GM18505 (cell line): ENCODE measurements around the gene ZC3H12D.
"Not testable (repeated sequence)": the region's sequence is repeated elsewhere in the genome, so short reads cannot be mapped to it uniquely, and the experiment has no call there.

Experiments
- ATAC-seq: cut with Tn5 transposase; IDR thresholded peaks from one replicate; pipeline ENCODE4 v1.9.1; 2021; ENCODE audit not compliant: unreplicated experiment
- POLR2A ChIP-seq: IDR thresholded peaks from 4 replicates; pipeline ENCODE4 v1.6.1; 2011; ENCODE audit warnings: borderline replicate concordance; ENCODE audit not compliant: insufficient read depth, insufficient read length; ENCODE audit errors: extremely low read depth

The ZC3H12D gene

DNA sequence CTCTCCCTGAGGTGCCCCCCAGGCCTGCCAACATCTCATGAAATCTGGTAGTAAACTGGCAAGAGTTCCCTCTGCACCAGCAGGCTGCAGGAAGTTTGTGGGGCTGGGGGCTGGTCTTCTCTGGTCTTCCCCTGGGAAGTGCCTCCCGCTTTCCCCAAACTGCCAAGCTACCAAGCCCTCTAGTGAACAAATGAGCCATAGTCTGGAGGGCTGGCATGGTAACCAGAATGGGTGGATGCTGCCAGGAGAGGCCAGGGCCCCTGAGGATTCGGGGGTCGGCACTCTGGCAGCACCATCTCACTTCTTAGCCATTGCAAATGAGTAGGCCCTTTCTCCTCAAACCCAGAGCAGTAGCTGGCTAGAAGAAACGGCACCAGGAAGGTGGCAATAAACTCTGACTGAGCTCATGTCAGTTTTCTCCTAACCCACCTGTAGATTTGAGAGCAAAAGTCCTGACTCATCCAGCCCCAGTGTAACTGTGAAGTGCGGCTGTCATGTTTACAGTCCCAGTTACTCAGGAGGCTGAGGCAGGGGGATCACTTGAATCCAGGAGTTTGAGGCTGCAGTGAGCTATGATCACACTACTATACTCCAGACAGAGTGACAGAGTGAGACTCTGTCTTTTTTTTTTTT lies 35.9 kb downstream of the ZC3H12D start:
- no peak for ATAC-seq

DNA sequence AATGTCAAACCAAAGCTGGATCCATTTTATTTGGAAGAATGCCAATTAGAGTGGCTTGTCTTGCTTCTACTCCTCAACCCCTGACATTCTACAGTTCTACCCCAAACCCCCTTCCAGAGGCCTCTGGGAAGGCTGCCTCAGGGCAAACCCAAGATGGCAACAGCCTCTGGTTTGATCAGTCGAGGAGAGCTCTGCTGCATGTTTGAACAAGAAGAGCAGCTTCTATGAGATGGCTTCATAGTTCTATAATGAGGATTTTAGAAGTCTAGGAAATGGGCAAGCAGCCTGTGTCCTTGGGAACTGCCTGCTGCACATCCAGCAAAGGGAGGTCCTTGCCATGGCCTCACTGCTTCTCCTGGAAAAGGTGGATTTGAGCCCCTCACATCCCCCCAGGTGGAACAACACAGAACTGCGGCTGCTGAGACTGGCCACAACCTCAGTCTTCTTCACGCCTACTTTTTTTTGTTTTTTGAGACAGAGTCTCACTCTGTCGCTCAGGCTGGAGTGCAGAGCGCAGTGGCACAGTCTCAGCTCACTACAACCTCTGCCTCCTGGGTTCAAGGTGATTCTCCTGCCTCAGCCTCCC lies 37.9 kb downstream of the ZC3H12D start:
- TF ChIP-seq POLR2A, result no peak
- ATAC-seq, result no peak

More for the DNA sequence above, 35.9 kb downstream of the ZC3H12D start:
- no peak for TF ChIP-seq POLR2A

- no peak for TF ChIP-seq POLR2A
- ATAC-seq, result no peak
Observed at GRCh38 chr6:149445573-149445972, 39.2 kb downstream of the ZC3H12D start.

- no peak for TF ChIP-seq POLR2A
- no peak for ATAC-seq
Observed at GRCh38 chr6:149445095-149445466, 39.7 kb downstream of the ZC3H12D start.

GRCh38 chr6:149444360-149445094 lies 40.3 kb downstream of the ZC3H12D start:
- ATAC-seq, result not testable (repeated sequence)

DNA sequence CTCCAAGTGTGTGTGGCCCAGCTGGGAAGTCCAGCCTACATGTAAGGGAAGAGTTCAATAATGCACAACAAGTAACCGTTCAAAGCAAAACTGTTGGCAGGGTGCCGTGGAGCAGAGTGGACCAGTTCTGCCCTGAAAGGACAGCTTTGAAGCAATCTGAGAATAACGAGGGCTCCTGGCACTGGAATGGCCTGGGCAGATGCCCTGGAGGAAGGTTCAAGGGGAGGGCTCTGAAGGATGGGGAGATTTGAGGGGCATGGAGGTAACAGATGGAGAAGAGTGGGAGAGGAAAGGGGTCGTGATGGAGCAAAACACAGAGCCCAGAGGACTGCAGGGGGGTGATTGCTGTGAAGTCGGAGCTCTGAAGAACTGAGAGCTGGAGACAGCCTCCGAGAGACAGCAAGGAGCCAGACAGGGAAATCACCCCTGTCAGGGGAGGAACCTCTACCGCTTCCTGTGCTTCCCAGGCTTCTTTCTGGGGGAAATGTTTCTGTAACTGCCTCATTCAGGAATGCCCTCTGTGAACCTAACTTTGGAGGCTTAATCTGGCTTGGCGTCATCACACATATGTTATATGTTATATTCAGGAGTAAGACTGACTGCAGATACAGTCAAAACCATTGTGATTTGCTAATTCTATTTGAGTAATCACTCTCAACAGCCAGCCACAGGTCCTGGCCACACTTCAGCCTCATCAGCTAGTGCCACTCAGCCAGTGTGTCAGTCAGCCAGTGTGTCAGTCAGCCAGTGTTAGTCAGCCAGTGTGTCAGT lies 41.2 kb downstream of the ZC3H12D start:
- ATAC-seq, result no peak
- TF ChIP-seq POLR2A, result no peak

- no peak for ATAC-seq
- no peak for TF ChIP-seq POLR2A
Observed at GRCh38 chr6:149441740-149442139, 43.1 kb downstream of the ZC3H12D start.

DNA sequence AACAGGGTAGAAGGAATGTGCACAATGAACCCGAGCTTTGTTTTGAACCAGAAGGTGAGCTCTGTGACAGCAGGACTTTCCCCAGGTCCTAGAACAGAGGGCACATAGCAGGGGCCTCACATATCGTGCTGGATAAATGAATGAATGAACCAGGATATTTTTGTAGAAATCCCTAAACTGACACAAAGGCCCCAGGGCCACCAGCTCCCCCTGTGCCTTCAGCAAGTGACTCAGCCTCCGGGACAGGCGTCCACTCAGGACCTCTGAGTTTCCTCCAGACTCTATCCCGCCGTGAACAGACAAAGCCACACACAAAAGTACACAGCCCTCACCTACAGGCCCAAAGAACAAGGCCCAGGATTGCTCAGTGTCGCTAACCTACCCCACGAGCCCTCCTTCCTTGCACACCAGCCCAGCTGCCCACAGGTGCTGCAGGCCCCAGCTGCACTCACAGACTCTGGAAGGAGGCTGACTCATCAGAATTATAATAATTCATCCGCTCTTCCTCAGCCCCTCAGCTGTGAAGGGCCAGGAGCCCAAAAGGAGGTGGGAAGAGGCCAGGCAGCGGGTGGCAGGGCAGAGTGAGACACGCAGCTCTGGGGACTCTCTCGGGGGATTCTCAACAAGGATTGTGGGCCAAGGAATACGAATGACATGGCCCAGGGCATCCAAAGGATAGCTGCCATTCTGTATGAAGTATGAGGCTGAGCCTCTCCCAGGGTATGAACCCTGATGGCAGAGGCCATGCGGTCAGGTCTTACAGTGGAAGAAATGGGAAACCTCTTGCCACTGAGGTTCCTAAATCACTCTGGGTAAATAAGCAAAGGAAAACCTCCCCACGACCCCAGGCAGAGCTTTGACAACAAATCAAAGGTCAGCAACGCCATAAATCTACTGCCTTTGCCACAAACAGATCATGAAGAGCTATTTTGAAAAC lies 43.8 kb downstream of the ZC3H12D start:
- ATAC-seq, result no peak
- TF ChIP-seq POLR2A, result no peak

DNA sequence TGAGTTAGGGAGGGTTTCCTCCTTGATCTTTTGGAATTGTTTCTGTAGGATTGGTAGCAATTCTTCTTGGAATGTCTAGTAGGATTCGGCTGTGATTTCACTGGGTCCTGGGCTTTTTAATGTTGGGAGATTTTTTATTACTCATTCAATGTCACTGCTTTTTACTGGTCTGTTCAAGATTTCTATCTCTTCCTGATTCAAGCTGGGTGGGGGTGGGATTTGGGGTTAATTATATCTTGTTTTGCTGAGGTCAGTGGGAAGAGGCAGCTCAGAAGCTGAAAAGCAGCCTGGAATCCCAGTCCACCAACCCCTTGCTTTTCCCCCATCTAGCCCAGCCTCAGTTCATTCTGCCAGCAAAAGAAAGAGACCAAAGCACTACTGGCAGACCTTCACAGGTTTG lies 45.2 kb downstream of the ZC3H12D start:
- no peak for TF ChIP-seq POLR2A
- no peak for ATAC-seq

DNA sequence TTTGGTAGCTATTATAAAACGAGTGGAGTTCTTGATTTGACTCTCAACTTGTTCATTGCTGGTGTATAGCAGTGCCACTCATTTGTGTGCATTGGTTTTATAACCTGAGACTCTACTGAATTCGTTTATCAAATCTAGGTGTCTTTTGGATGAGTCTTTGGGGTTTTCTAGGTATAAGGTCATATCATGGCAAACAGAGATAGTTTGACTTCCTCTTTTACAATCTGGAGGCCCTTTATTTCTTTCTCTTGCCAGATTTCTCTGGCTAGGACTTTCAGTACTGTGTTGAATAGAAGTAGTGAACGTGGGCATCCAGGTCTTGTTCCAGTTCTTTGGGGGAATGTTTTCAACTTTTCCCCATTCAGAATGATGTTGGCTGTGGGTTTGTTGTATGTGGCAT lies 46.0 kb downstream of the ZC3H12D start:
- TF ChIP-seq POLR2A, result no peak
- peak; percentile 54 for ATAC-seq

- ATAC-seq, result no peak
Observed at GRCh38 chr6:149437212-149437611, 47.6 kb downstream of the ZC3H12D start.

GRCh38 chr6:149436647-149437046 lies 48.2 kb downstream of the ZC3H12D start:
- no peak for TF ChIP-seq POLR2A
- ATAC-seq, result no peak

More at GRCh38 chr6:149437212-149437611, 47.6 kb downstream of the ZC3H12D start:
- no peak for TF ChIP-seq POLR2A
